H1 (cell line): Measurements from ENCODE around the gene PDE3A. TPM values are rescaled to one million over a fixed set of nuclear protein-coding genes. Genes with fewer than 3 reads are reported as not detected.

Experiments
- CTCF ChIA-PET: fragments of 300-600 bp; sonication (Branson Sonifier 250); formaldehyde crosslinking; loops from one replicate; lab custom pipeline; 2021; ENCODE audit not compliant: partially characterized antibody; lab: Charles Lee
- POLR2A ChIA-PET: fragments of 300-600 bp; sonication (Branson Sonifier 250); formaldehyde crosslinking; loops from one replicate; lab custom pipeline; 2021; ENCODE audit warnings: inconsistent platforms; ENCODE audit not compliant: partially characterized antibody; lab: Charles Lee
- DNase-seq, 2 experiments: peaks; one replicate each; pipeline versions ENCODE4 v3.0.0 to v3.0.0-alpha.2; 2010 to 2022; ENCODE audit warnings: low spot score in 2 of 2, low read depth in 1 of 2, mixed read lengths in 1 of 2
- FAIRE-seq: peaks from 2 replicates; lab custom pipeline; 2011; peaks lifted over from hg19 to GRCh38; lab: Jason Lieb, UNC
- H2AFZ ChIP-seq: 2 replicates; pipeline ENCODE4 v1.8.1; 2012; ENCODE audit warnings: low read length, inconsistent platforms
- H2AK5ac ChIP-seq: 2 replicates; pipeline ENCODE4 v1.6.1; 2013; ENCODE audit warnings: low read depth, low read length
- H2BK120ac ChIP-seq: replicated peaks from 2 replicates; pipeline ENCODE3; 2013; ENCODE audit warnings: low read depth, low read length, inconsistent platforms
- H2BK12ac ChIP-seq: 2 replicates; pipeline ENCODE4 v1.6.1; 2013; ENCODE audit warnings: low read depth, low read length
- H2BK15ac ChIP-seq: 2 replicates; pipeline ENCODE4 v1.6.1; 2013; ENCODE audit warnings: low read length
- H2BK20ac ChIP-seq: 2 replicates; pipeline ENCODE4 v1.6.1; 2013; ENCODE audit warnings: low read length
- H2BK5ac ChIP-seq: 2 replicates; pipeline ENCODE4 v1.6.1; 2013; ENCODE audit warnings: low read depth, low read length
- H3K14ac ChIP-seq: 2 replicates; pipeline ENCODE4 v1.6.1; 2013; ENCODE audit warnings: inconsistent platforms; ENCODE audit not compliant: insufficient read length
- H3K18ac ChIP-seq: 2 replicates; pipeline ENCODE4 v1.6.1; 2013; ENCODE audit warnings: low read length; ENCODE audit errors: extremely low read depth
- H3K23ac ChIP-seq: 2 replicates; pipeline ENCODE4 v1.6.1; 2013; ENCODE audit warnings: inconsistent platforms; ENCODE audit not compliant: insufficient read length
- H3K23me2 ChIP-seq: 2 replicates; pipeline ENCODE4 v1.6.1; 2013; ENCODE audit warnings: low read depth, low read length
- H3K27ac ChIP-seq: 2 replicates; pipeline ENCODE4 v1.6.1; 2011; ENCODE audit warnings: low read depth, low read length, inconsistent platforms
- H3K27me3 ChIP-seq, 4 experiments: replicated peaks in 1 of 4; 1 replicate in 1 of 4; 2 replicates in 3 of 4; pipeline versions ENCODE4 v1.6.1 to v1.8.1; 2011 to 2013; ENCODE audit warnings: low read length in 3 of 4, mild to moderate bottlenecking in 3 of 4, inconsistent platforms in 2 of 4, mixed read lengths in 2 of 4, moderate library complexity in 1 of 4; ENCODE audit not compliant: control insufficient read depth in 3 of 4, insufficient read depth in 3 of 4; ENCODE audit errors: extremely low read depth in 1 of 4
- H3K36me3 ChIP-seq, 4 experiments: 2 replicates each; pipeline versions ENCODE4 v1.6.1 to v1.8.1; 2011 to 2013; ENCODE audit warnings: mild to moderate bottlenecking in 4 of 4, low read length in 3 of 4, moderate library complexity in 2 of 4, control low read depth in 1 of 4, inconsistent platforms in 1 of 4; ENCODE audit not compliant: insufficient read depth in 4 of 4, control insufficient read depth in 2 of 4
- H3K4ac ChIP-seq: replicated peaks from 2 replicates; pipeline ENCODE3; 2013; ENCODE audit warnings: low read length, low read depth, mixed read lengths, inconsistent platforms; ENCODE audit not compliant: insufficient read length
- H3K4me1 ChIP-seq, 4 experiments: replicated peaks in 1 of 4; 1 replicate in 1 of 4; 2 replicates in 3 of 4; pipeline versions ENCODE4 v1.6.1 to v1.8.1; 2011 to 2013; ENCODE audit warnings: low read length in 3 of 4, inconsistent platforms in 2 of 4, mixed read lengths in 1 of 4; ENCODE audit not compliant: insufficient read depth in 4 of 4, control insufficient read depth in 3 of 4
- H3K4me2 ChIP-seq, 2 experiments: 2 replicates each; pipeline versions ENCODE4 v1.6.1 to v1.8.1; 2011 to 2013; ENCODE audit warnings: low read depth in 2 of 2, low read length in 2 of 2, control low read depth in 1 of 2, inconsistent platforms in 1 of 2, mild to moderate bottlenecking in 1 of 2; ENCODE audit not compliant: insufficient read depth in 1 of 2
- H3K4me3 ChIP-seq, 4 experiments: fragments of 200-600, 300-600 bp in 1 of 4; sonication (generic), shearing (Covaris generic), sonication (Bioruptor Twin) in 1 of 4; 2 replicates each; pipeline versions ENCODE4 v1.5.1 to v1.8.1; 2011 to 2016; ENCODE audit warnings: low read length in 4 of 4, low read depth in 3 of 4, control low read depth in 2 of 4, inconsistent platforms in 2 of 4, mild to moderate bottlenecking in 2 of 4, mixed read lengths in 1 of 4, moderate library complexity in 1 of 4; ENCODE audit not compliant: insufficient read depth in 2 of 4; ENCODE audit errors: extremely low read depth in 1 of 4
- H3K56ac ChIP-seq: replicated peaks from 2 replicates; pipeline ENCODE3; 2013; ENCODE audit warnings: low read depth, mild to moderate bottlenecking, mixed read lengths, low read length, inconsistent platforms; ENCODE audit not compliant: insufficient read length
- H3K79me1 ChIP-seq: 2 replicates; pipeline ENCODE4 v1.6.1; 2013; ENCODE audit warnings: low read depth, low read length, control low read depth
- H3K79me2 ChIP-seq, 2 experiments: 2 replicates each; pipeline versions ENCODE4 v1.6.1 to v1.8.1; 2012 to 2013; ENCODE audit warnings: low read length in 2 of 2, mild to moderate bottlenecking in 2 of 2, inconsistent platforms in 1 of 2; ENCODE audit not compliant: insufficient read depth in 2 of 2, control insufficient read depth in 1 of 2
- H3K9ac ChIP-seq, 4 experiments: replicated peaks in 1 of 4; 1 replicate in 1 of 4; 2 replicates in 3 of 4; pipeline versions ENCODE4 v1.6.1 to v1.8.1; 2011 to 2013; ENCODE audit warnings: low read depth in 3 of 4, low read length in 3 of 4, control low read depth in 2 of 4, mild to moderate bottlenecking in 2 of 4, moderate library complexity in 2 of 4, inconsistent platforms in 1 of 4; ENCODE audit errors: extremely low read depth in 1 of 4
- H3K9me3 ChIP-seq, 2 experiments: 2 replicates each; pipeline versions ENCODE4 v1.6.1 to v1.8.1; 2012 to 2013; ENCODE audit warnings: mild to moderate bottlenecking in 2 of 2, moderate library complexity in 2 of 2, control low read depth in 1 of 2, inconsistent platforms in 1 of 2, low read depth in 1 of 2, low read length in 1 of 2, mixed read lengths in 1 of 2; ENCODE audit not compliant: insufficient read depth in 2 of 2
- H4K20me1 ChIP-seq, 2 experiments: replicated peaks in 1 of 2; 2 replicates each; pipeline versions ENCODE3 to v1.8.1; 2011 to 2013; ENCODE audit warnings: inconsistent platforms in 2 of 2, low read length in 2 of 2, mild to moderate bottlenecking in 1 of 2; ENCODE audit not compliant: insufficient read depth in 2 of 2, control insufficient read depth in 1 of 2
- H4K5ac ChIP-seq: 2 replicates; pipeline ENCODE4 v1.6.1; 2013; ENCODE audit warnings: low read length, low read depth, mixed read lengths, inconsistent platforms; ENCODE audit not compliant: insufficient read length
- H4K8ac ChIP-seq: 2 replicates; pipeline ENCODE4 v1.8.0; 2013; ENCODE audit warnings: mild to moderate bottlenecking, moderate library complexity, low read length, inconsistent platforms; ENCODE audit not compliant: insufficient read depth; ENCODE audit errors: extremely low read depth
- H4K91ac ChIP-seq: replicated peaks from 2 replicates; pipeline ENCODE3; 2013; ENCODE audit warnings: low read length, mixed read lengths, inconsistent platforms; ENCODE audit not compliant: insufficient read length
- ASH2L ChIP-seq: fragments of 200-600, 300-600 bp; sonication (generic); IDR thresholded peaks from one replicate; pipeline ENCODE4 v1.7.1; 2017; ENCODE audit warnings: low read length
- BCL11A ChIP-seq, 2 experiments: IDR thresholded peaks; one replicate each; pipeline ENCODE4 v1.6.1; 2011; ENCODE audit warnings: low read depth in 2 of 2, low read length in 2 of 2, mild to moderate bottlenecking in 2 of 2
- CBX8 ChIP-seq: fragments of 300-800, 300-1000 bp; sonication (generic); IDR thresholded peaks from 2 replicates; pipeline ENCODE4 v1.7.1; 2016; ENCODE audit warnings: low read depth, low read length, borderline replicate concordance
- HDAC2 ChIP-seq, 2 experiments: fragments of 300-600 bp in 1 of 2; sonication (generic) in 1 of 2; IDR thresholded peaks; 2 replicates each; pipeline ENCODE4 v1.6.1; 2011 to 2012; ENCODE audit warnings: low read depth in 2 of 2, low read length in 2 of 2, mild to moderate bottlenecking in 2 of 2, moderate library complexity in 2 of 2, borderline replicate concordance in 1 of 2, inconsistent platforms in 1 of 2
- RBBP5 ChIP-seq: IDR thresholded peaks from 2 replicates; pipeline ENCODE4 v1.7.1; 2012; ENCODE audit warnings: low read depth, mild to moderate bottlenecking, inconsistent platforms, low read length, moderate library complexity, borderline replicate concordance
- RXRA ChIP-seq: IDR thresholded peaks from 2 replicates; pipeline ENCODE4 v1.6.1; 2011; ENCODE audit warnings: low read depth, mild to moderate bottlenecking, low read length, moderate library complexity; ENCODE audit not compliant: insufficient read depth
- SP2 ChIP-seq: IDR thresholded peaks from 2 replicates; pipeline ENCODE4 v1.6.1; 2012; ENCODE audit warnings: mild to moderate bottlenecking, low read length, inconsistent platforms
- WGBS, 2 experiments: shearing (Covaris generic) in 1 of 2; methylation state at CpG; one replicate each; pipeline versions ENCODE4 v1.1.6 to v1.1.7; 2013 to 2015; ENCODE audit warnings: low lambda C conversion rate in 2 of 2, mixed read lengths in 2 of 2, inconsistent platforms in 1 of 2, low coverage in 1 of 2, missing lambda C conversion rate in 1 of 2; ENCODE audit not compliant: insufficient replicate concordance in 2 of 2, insufficient coverage in 1 of 2, insufficient read length in 1 of 2; ENCODE audit errors: extremely low coverage in 1 of 2, missing lambda C conversion rate in 1 of 2; 5-methylcytosine and 5-hydroxymethylcytosine counted together
- polyA plus RNA-seq, 7 experiments: library from polyadenylated mRNA; depleted of rRNA in 3 of 7; stranded (reverse) in 5 of 7; unstranded in 2 of 7; fragments of >200 nt in 5 of 7; fragments of 200-250 nt in 2 of 7; gene quantifications; 1 replicate in 5 of 7; 2 replicates in 1 of 7; 4 replicates in 1 of 7; pipeline versions ENCODE4 v1.2.1 to v1.2.3, GENCODE V29; 2011 to 2013; ENCODE audit warnings: missing spikeins in 2 of 7, mixed read lengths in 2 of 7
- total RNA-seq: library from RNA; stranded (reverse); fragmentation: NEBNext Ultra II Directional; extraction: Animal tissue kit (Norgen Biotek cat#: 25700); gene quantifications from 2 replicates; pipeline ENCODE4 v1.2.1, GENCODE V29; 2021
- TF ChIP-seq, protein P1 (sequence below): IDR thresholded peaks from 2 replicates; pipeline ENCODE4 v1.6.1; 2012; ENCODE audit warnings: inconsistent platforms
- TF ChIP-seq, protein P2 (sequence below): IDR thresholded peaks from 2 replicates; pipeline ENCODE4 v1.6.1; 2011; ENCODE audit warnings: low read length, improper control_type of control experiment

Gene PDE3A
- total and polyA plus RNA-seq, 2 of the 8 experiments (the other 6 are each of a cell fraction or from before 2014, with no cell fraction given) = 1.4 to 3.4 TPM

DNA sequence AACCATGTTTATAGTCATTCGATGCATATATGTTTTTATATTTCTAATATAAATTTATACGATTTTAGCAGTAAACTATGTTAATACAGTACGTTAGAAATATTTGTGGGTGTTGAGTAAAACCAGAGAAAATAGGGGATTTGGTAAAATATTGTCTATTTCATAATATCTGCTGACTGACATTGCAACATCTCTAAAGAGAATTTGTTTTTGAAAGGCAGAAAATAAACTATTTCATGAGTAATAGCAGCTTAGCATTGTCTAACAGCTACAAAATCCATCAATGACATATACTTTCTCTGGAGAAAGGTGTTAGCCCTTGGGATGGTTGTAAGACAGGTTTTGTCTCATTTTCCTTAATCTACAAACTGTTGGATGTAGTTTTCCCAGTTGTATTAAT, 144.9 kb downstream of the PDE3A start:
- Histone ChIP-seq H2AFZ (no peak overlapping the region), H3K4me1 (no peaks in the 10 kb centered on the region), H2AK5ac (no peak overlapping the region), H3K9me3 (no peaks in the 10 kb centered on the region), H3K4me3 (no peak overlapping the region), H4K5ac (no peak overlapping the region), H3K4ac (no peak overlapping the region), H3K4me2 (no peak overlapping the region), H4K8ac (no peak overlapping the region), H3K36me3 (no peaks in the 10 kb centered on the region), H2BK20ac (no peak overlapping the region), H3K18ac (no peak overlapping the region), H3K23ac (no peak overlapping the region), H3K27me3 (no peaks in the 10 kb centered on the region), H3K9ac (no peak overlapping the region), H4K91ac (no peak overlapping the region), H3K14ac (no peak overlapping the region), H3K56ac (no peak overlapping the region), H2BK12ac (no peak overlapping the region), H3K79me2 (no peaks in the 10 kb centered on the region), H3K23me2 (no peaks in the 10 kb centered on the region), H2BK5ac (no peak overlapping the region), H3K27ac (no peak overlapping the region), H2BK15ac (no peak overlapping the region), H2BK120ac (no peak overlapping the region), H3K79me1 (no peaks in the 10 kb centered on the region), H4K20me1 (no peaks in the 10 kb centered on the region)
- CTCF ChIA-PET = no interaction called here
- DNase-seq (no peak), FAIRE-seq (no peak)
- POLR2A ChIA-PET = no interaction called here
- TF ChIP-seq HDAC2 (IDR thresholded peaks at IDR 0.05; ENCODE audit: borderline replicate concordance in 1 of 2, low read depth in 2 of 2, low read length in 2 of 2) (no peak), RBBP5 (no peak), ASH2L (no peak), BCL11A (IDR thresholded peaks at IDR 0.05; ENCODE audit: low read depth in 2 of 2, low read length in 2 of 2) (no peak), SP2 (no peak), RXRA (no peak), CBX8 (no peak)
- TF ChIP-seq, protein P1, sequence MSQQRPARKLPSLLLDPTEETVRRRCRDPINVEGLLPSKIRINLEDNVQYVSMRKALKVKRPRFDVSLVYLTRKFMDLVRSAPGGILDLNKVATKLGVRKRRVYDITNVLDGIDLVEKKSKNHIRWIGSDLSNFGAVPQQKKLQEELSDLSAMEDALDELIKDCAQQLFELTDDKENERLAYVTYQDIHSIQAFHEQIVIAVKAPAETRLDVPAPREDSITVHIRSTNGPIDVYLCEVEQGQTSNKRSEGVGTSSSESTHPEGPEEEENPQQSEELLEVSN = no peak
- TF ChIP-seq, protein P2, sequence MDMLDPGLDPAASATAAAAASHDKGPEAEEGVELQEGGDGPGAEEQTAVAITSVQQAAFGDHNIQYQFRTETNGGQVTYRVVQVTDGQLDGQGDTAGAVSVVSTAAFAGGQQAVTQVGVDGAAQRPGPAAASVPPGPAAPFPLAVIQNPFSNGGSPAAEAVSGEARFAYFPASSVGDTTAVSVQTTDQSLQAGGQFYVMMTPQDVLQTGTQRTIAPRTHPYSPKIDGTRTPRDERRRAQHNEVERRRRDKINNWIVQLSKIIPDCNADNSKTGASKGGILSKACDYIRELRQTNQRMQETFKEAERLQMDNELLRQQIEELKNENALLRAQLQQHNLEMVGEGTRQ = no peak
- 86 to 100% methylated on average over 1 to 3 of the region's 3 CpGs for WGBS, 2 experiments
